HEK293 (cell line): ENCODE data around the gene NLGN4Y.

Experiments
- BCL11B ChIP-seq: fragments of 450-650 bp; formaldehyde crosslinking; IDR thresholded peaks from 2 replicates; pipeline ENCODE4 v1.5.1; 2016; ENCODE audit warnings: low read depth, missing biosample characterization, missing genetic modification characterization
- CTCF ChIP-seq: fragments of 450-650 bp; formaldehyde crosslinking; IDR thresholded peaks from 2 replicates; pipeline ENCODE4 v1.5.1; 2016; ENCODE audit warnings: missing biosample characterization, missing genetic modification characterization
- RBAK ChIP-seq: fragments of 450-650 bp; formaldehyde crosslinking; IDR thresholded peaks from 2 replicates; pipeline ENCODE4 v1.5.1; 2016; ENCODE audit warnings: missing biosample characterization, missing genetic modification characterization
- REST ChIP-seq: fragments of 450-650 bp; formaldehyde crosslinking; IDR thresholded peaks from 2 replicates; pipeline ENCODE4 v1.5.1; 2016; ENCODE audit warnings: missing biosample characterization, missing genetic modification characterization
- ZNF146 ChIP-seq: fragments of 450-650 bp; formaldehyde crosslinking; IDR thresholded peaks from 2 replicates; pipeline ENCODE4 v1.5.1; 2016; ENCODE audit warnings: missing biosample characterization, missing genetic modification characterization
- ZNF621 ChIP-seq: fragments of 450-650 bp; formaldehyde crosslinking; IDR thresholded peaks from 2 replicates; pipeline ENCODE4 v1.5.1; 2017; ENCODE audit warnings: missing biosample characterization, missing genetic modification characterization

- no peak for TF ChIP-seq REST (tag by site-specific recombination)
- TF ChIP-seq BCL11B (tag by site-specific recombination): no peak
- TF ChIP-seq RBAK (tag by site-specific recombination): no peak
- no peak for TF ChIP-seq ZNF146 (tag by site-specific recombination)
- no peak for TF ChIP-seq CTCF (tag by site-specific recombination)
- TF ChIP-seq ZNF621 (tag by site-specific recombination): no peak
Measured at GRCh38 chrY:14536703-14537102, 12.4 kb downstream of the NLGN4Y start.
